Nucleus accumbens (tissue), 56 donors: ENCODE results near the gene MAPRE3.

ENCODE experiments used
- DNase-seq, 56 donors: peaks; one replicate each; lab custom pipeline; 2025; lab: John Stamatoyannopoulos, UW

MAPRE3 gene

DNA sequence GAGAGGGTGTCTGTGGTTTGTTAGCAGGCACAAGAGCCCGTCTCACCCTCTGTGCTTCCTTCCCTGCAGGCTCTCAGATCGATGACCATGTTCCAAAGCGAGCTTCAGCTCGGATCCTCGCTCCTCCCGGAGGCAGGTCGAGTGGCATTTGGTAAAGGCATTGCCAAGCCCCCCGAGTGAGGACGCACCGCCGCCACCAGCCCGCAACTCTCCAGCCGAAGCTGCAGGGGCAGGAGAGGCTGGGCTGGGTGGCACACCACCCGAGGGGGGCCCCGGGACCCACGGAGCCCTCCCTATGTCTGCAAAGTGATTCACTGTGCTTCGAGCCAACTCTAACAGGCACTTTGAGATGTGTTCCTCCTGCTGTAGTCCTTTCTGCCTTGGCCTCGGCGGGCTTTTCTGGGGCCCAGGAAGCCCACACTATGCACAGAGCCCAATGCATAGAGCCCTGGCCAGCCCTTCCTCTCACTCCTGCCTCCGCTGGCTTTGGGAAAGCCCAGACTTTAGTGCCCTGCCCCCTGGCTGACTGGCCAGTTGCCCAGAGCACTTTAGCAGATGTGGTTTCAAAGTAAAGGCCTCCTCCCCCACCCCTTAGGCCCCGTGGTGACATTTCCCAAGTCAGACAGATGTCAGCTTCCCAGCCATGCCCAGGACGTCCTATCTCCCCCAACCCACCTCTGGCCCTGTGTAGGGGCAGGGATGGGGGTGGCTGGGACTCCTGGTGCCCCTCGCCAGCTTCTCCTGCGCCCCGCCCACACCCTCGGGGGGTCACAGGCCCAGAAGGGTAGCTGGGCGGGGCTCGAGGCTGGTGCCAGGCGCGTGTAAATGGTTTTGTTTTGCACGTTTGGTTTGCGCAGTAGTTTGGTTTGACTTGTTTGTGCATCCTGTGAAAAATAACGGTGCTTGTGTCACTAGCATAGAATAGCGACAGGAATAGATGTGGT lies 23.3 kb upstream of the MAPRE3 start:
- peak in 3 of 56 donors; percentile 14 to 61 (median 35) for DNase-seq

DNA sequence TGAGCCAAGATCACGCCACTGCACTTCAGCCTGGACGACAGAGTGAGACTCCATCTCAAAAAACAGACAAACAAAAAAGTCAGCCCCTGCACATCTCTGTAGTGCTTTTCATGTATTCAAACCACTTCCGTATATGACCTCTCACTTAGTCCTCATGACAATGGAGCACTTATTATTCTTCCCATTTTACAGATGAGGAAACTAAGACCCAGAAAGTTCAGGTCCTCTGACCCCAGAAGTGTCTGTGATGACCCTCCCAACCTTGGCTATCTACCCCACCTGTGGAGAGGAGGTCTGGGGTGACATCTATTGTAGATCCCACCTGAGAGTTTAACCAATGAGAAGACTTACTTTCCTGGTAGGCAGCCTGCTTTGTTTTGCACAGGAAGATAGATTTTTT lies 21.6 kb upstream of the MAPRE3 start:
- no peak for DNase-seq

DNA sequence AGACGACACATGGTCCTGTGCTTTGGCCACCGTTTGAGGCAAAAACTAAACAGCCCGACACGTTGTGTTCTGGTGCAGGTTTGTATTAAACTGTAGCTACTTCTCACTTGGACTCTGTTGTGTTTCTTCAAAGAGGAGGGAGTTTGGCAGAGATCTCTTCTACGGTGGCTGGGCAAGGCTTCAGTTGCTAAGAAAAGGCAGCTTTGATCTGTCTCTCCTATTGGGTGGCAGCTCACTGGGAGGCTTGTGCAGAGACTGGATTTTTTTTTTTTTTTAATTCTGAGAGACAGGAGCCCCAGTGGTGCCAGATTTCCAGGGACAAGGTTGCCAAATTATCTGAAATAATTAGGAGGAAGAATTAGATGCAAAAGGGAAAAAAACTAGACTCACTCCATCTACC lies 20.2 kb upstream of the MAPRE3 start:
- no peak for DNase-seq

DNA sequence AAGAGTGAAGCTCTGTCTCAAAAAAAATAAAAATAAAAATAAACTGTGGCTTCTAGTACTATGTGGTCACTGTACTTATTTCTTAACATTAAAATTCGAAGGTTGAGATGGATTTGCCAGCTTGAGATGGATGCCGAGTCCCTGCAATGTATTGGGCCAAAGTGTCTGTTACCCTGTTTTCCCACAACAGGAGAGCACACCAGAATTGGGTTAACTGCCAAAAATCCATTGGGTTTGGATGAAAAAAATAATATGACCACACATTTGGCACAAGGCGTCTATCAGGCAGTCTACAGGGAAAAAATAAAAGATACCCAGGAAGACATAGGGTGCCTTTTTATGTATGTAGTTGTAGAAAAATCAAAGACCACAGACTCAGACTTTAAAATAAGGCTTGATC lies 19.2 kb upstream of the MAPRE3 start:
- DNase-seq: no peak

DNA sequence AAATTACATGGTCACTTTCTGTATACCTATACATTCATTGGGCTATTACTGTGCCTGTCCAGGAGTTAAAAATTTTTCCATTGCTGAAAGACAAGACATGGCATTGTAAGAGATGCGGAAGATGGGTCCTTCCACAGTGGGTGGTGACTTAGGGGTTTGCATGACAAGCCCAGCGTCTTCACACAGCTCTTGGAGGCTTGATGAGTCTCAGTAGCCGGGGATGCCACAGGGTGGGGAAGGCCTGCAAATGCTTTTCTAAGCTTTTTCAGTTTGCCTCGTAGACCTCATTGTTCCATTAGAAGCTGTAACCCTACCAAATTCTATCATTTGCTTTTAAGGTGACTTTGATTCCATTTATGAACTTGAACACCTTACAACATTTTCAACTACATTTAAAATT lies 18.1 kb upstream of the MAPRE3 start:
- no peak for DNase-seq

DNA sequence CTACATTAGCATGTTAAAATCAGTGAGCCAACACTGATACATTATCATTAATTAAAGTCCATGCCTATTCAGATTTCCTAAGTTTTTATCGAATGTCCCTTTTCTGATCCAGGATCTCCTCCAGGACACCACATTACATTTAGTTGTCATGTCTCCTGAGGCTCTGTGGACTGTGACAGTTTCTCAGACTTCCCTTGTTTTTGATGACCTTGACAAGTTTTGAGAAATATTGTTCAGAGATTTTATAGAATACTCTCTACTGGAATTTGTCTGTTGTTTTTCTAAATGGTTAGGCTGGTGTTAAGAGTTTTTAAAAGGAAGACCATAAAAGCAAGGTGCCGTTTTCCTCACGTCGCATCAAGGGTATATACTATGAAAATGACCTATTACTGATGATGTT lies 16.3 kb upstream of the MAPRE3 start:
- DNase-seq: no peak

DNA sequence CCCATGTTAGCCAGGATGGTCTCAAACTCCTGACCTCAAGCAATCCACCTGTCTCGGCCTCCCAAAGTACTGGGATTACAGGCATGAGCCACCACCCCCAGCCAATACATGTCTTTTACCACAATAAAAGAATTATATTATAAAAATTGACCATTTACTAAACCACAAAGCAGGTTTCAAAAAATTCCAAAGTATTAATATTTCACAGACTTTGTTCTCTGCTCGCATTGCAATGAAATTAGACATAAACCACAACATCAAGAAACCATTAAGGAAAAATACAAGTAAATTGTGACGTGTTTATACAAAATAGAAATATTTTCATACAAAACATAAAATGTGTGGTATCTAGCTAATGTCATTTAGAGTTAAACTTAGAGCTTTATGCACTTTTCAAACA lies 13.4 kb upstream of the MAPRE3 start:
- no peak for DNase-seq

DNA sequence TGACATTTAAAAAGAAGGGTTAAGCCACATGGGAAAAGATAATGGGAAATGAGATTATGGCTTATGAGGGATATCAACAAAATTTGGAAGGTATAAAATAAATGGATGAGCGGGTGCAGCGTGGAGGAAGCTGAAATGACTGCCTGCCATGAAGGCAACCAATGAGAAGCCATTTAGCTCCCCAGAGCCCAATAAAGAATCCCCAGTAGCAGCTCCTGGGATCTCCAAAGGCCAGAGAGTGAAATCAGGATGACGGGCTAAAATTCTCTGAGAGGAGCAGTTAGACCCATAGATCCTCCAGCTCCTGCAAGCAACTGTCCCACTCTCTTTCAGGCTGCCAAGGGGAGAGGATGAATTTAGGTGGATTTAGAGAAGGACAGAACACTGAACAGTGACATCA lies 12.9 kb upstream of the MAPRE3 start:
- no peak for DNase-seq

DNA sequence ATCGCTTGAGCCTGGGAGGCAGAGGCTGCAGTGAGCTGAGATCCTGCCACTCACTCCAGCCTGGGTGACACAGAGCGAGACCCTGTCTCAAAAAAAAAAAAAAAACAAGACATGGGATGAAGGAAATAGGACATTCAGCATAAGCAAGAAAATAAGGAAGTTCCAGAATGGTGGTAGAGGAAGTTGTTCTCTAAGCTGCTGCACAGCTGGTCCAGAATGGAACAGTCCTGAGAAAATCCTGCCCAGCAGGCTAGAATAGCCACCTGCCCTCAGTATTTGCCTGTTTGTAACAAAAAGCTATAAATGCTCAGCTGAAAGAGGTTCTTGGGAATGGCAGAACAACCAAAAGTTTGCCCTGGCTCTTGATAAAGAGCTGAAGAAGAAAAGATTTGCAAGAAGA lies 11.1 kb upstream of the MAPRE3 start:
- no peak for DNase-seq

DNA sequence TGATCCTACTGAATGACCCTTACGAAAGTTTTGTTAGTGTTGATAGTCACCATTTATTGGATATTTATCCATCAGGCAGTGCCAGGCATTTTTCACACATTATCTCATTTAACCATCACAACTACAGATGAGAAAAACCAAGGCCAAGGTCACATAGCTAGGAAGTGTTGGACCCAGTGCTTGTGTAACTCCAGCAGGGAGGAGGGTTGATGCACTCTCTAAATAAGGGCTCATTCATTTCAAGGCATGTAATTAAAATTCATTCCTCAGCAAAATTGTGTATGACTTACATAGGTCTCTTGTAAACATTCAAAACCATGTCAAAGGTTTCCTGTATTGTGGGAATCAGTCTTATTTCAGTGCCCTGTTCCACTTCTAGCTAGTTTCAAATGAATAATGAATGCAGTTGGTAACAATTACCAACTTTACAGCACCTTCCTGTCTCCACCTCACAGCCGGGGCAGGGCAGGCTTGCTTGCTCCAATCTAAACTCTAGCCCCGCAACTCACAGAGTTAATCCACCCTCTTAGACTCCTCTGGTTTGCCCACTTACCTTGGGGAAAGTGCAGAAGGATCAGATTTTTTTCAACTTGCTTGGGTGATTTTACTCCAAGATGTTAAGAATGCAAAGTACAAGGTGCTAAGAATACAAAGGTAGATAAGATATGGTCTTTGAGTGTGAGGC lies 5.8 kb upstream of the MAPRE3 start:
- DNase-seq: no peak

DNA sequence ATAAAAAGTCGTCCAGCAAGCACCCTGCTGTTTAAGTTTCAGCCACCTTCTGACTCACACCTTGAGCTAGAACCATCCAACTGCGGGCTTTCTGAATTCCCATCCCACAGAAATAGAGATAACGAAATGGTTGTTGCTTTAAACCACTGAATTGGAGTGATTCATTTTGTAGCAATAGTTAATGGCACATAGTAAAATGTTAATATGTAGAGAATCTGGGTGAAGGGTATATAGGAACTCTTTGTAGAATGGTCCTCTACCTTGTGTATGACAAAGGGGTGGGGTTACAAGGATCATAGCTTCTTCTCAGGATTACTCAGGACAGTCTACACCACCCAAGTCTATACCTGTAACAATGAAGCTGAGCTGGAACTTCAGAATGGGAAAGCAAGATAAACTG lies 2.4 kb upstream of the MAPRE3 start:
- no peak for DNase-seq

DNA sequence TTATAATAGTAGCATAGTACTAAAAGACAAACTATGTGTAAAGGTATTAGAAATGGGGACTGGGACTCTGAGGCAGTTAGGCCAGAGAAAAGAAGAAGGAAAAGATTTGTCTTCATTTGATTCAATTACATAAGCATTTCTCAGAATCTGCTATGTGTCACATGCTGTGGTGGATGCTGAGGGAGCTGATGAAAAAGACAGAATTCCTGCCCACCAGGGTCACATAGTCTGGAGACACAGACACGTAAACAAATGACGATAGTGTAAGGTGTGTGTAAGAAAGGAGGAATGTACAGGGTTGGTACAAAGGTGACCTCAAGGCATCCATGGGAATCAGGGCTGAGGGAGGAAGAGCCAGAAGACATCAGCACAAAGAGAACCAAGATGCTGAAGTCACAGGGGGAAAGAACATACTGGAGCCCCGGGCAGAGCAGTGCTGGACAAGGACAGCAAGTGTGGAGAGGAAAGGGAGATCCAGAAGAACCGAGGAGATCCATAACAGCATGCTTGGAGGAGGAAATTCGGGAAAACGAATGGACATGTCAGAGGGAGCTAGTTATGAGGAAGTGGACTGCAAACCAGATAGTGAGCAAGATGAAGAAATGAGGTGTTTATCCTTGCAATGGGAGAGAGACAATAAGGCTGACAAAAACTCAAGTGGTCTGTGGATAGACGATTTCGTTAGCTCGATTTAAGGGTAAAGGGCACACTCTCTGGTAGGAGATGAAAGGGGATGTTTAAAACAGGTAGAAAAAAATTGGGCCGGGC lies 1.2 kb upstream of the MAPRE3 start:
- DNase-seq: no peak

DNA sequence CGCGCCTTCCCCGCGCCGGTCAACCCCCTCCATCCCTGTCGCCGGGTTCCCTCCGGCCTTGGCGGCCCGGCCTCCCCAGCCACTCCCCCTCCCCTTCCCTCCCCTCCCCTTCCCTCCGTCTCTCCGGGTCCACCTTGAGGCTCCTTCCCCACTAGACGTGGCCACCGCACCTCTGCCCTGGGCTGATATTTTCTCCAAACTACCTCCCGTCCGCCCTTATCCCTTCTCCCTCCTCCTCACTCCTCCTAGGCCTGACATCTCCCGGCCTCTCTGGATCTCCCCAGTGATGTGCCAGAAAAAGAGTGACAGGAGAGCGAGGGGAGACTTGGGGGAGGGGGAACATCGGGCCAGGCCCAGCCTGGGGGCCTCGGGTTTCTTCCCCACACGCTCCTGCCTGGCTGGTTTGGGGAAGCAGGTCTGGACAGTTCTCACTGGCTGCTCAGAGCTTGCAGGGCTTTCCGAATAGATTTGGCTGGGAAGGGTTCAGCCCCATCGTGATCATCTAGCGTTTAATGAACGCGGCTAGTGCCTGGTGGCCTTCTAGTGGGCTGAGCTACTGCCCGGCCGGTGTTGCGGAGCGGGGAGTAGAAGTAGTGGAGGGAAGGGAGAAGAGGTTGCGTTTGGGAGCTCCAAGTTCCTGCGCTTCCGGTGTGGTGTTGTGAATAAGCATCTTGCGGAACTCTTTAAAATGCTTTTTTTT lies 641 bp downstream of the MAPRE3 start:
- DNase-seq: peak in 9 of 56 donors; percentile 21 to 56 (median 40)

DNA sequence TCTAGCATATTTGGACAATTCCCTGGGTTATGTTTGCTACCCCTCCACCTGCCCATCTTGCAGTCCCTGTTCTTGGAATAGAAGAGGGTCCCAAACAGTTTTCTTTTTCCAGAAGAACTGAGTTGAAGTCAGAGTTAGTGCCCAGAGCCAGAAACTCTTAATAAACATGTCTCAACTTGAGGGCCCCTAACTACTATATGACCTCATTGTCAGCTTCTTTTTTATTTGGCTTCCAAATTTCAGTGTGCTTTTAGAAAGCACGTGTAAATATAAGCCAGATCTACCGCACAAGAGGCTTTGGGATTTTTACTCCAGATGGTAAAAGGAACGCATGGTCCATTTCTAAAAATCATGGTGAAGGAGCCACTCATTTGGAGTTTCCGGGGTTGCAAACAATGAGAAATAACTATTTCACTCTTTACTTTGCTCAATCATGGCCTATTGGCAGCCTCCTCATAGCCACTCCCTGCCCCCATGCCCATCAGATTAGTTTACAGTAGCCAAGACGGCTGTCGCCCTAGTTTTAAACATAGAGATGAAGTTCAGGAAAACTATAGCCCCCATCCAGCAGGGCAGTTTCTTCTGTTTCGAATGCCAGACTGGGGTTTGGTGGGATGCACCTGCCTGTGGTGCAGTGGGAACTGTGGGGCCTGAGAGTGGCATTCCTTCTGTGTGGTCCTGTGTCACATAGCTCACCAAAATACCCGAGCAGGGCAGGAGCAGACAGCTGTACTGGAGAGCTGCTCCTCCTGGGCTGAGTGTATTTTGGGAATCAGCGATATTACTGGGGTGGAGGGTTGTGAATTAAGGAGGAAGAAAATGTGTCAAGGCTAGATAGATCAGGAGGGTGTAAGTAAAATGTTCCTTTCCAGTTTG lies 1.7 kb downstream of the MAPRE3 start:
- no peak for DNase-seq

DNA sequence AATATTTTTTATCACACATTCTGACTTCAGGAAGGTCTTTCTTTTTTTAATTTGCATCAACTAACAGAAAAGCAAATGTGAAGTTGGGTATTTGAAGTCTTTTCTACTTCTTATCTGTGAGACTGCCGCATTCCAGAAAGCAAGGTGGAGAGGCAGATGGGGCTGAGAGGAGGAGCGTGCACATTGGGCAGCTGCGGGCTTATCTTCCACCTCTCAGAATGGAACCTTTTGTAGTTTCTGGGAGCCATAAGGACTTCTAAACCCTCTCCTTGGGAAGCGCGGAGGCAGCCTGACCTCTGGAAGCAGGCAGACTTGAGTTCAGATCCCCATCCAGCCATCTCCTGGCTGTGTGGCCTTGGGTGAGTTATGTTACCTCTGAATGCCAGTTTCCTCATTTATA lies 3.9 kb downstream of the MAPRE3 start:
- DNase-seq: no peak

DNA sequence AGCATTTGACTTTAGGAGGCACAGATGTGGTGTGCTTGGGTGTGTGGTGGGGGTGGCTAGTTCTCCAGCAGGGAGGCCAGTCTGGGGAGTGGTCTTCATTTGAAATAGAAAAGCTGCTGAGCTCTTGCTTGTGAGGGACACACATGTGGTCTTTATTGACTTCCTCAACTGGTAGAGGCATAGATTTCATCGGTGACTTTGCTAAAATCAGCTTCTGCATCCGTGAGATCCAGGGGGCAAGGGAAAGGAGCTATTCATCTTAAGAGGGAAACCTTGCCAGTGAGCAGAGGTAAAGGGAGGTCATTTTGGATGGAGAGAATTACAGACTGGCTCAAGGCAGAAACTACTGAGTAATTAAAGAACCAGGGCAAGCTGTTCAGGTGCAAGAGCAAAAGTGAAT lies 4.7 kb downstream of the MAPRE3 start:
- DNase-seq: no peak

DNA sequence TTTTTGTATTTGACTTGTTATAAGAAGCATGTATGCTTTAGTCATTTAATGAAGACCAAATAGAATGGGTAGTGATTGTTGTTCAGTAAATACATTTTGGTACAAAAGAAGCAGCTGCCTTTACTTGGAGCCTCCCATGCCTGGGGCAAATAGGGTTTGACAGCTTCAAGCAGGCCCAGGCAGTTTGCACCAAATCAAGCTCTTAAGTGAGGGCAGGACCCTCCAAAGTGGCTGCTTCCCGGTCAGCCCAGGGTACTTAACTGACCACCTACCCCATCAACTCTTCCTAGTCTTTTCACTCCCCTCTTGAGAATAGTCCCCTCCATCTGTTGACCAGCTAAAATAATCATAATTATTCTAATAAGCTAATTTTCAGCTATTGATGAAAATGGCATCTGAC lies 5.2 kb downstream of the MAPRE3 start:
- no peak for DNase-seq

DNA sequence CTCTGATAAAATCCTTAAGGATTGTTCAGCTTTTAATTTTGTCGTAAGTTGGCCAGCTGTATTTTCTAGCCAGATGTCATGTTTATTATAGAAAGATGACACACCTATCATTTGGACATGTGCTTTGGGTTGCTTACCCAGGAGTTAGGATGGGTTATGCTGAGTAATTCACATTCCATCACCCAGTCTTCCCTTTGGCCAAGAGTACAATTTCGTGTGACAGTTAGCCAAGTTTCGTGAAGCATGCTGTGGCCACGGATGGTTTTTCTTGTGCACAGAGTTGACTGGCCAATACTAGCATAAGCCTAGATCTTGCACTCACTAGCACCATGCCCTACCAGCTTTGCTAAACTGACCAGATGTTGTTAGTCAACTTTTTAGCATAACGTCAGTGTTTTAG lies 5.8 kb downstream of the MAPRE3 start:
- DNase-seq: no peak

DNA sequence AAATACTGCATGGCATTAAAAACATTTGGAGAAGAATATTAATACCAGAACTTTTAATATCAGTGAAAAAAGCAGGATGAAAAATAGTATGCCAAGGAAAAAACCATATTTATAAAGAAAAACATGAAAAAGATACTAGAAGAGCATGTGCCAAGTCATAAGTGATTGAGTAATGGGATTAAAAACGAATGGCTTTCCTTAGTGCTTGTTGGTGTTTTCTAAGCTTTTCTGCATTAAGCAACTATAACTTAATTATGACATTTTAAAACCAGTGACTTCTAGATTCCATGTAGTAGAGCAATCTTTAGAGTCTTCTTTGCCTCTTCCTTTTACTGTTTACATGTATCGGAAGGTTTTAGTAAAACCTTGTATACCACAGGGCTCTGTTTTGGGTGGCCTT lies 6.6 kb downstream of the MAPRE3 start:
- no peak for DNase-seq
